CD14-positive monocyte (primary cell): ENCODE results near the gene TTC31. TPM values are rescaled to one million over a fixed set of nuclear protein-coding genes. Genes with fewer than 3 reads are reported as not detected.

ENCODE experiments used
- DNase-seq, 3 donors: peaks; one replicate each; pipeline ENCODE4 v3.0.0-alpha.2; 2011 to 2022
- H2AFZ ChIP-seq: 2 replicates; pipeline ENCODE4 v1.6.0; 2012; ENCODE audit warnings: mild to moderate bottlenecking, low read depth, low read length, inconsistent platforms; ENCODE audit not compliant: insufficient read depth, poor library complexity, severe bottlenecking
- H3K27ac ChIP-seq, 2 donors: 1 replicate in 1 of 2; 2 replicates in 1 of 2; pipeline ENCODE4 v1.5.1; 2012 to 2013; ENCODE audit warnings: low read length in 2 of 2, control low read depth in 1 of 2, inconsistent platforms in 1 of 2, low read depth in 1 of 2, mild to moderate bottlenecking in 1 of 2
- H3K27me3 ChIP-seq, 2 donors: one replicate each; pipeline versions ENCODE4 v1.6.0 to v1.6.1; 2011 to 2013; ENCODE audit warnings: low read length in 2 of 2; ENCODE audit not compliant: control insufficient read depth in 2 of 2, insufficient read depth in 2 of 2
- H3K36me3 ChIP-seq, 2 donors: replicated peaks in 1 of 2; 1 replicate in 1 of 2; 2 replicates in 1 of 2; pipeline versions ENCODE4 v1.5.1 to v1.6.1; 2012 to 2013; ENCODE audit warnings: low read length in 2 of 2, control low read depth in 1 of 2, inconsistent platforms in 1 of 2, mild to moderate bottlenecking in 1 of 2; ENCODE audit not compliant: insufficient read depth in 2 of 2, control insufficient read depth in 1 of 2
- H3K4me1 ChIP-seq, 2 donors: 1 replicate in 1 of 2; 2 replicates in 1 of 2; pipeline versions ENCODE4 v1.5.1 to v1.6.1; 2012 to 2013; ENCODE audit warnings: low read length in 2 of 2, control low read depth in 1 of 2, inconsistent platforms in 1 of 2, mild to moderate bottlenecking in 1 of 2, moderate library complexity in 1 of 2; ENCODE audit not compliant: insufficient read depth in 2 of 2, control insufficient read depth in 1 of 2
- H3K4me2 ChIP-seq: replicated peaks from 2 replicates; pipeline ENCODE3; 2012; ENCODE audit warnings: low read length, moderate library complexity, mild to moderate bottlenecking; ENCODE audit not compliant: poor library complexity, severe bottlenecking; ENCODE audit errors: extremely low read depth
- H3K4me3 ChIP-seq, 3 experiments: fragments of 200-600 bp in 1 of 3; sonication (generic) in 1 of 3; replicated peaks in 1 of 3; 1 replicate in 2 of 3; 2 replicates in 1 of 3; pipeline ENCODE4 v1.5.1; 2011 to 2013; ENCODE audit warnings: low read length in 3 of 3, mild to moderate bottlenecking in 3 of 3, control low read depth in 2 of 3, low read depth in 2 of 3, inconsistent platforms in 1 of 3, moderate library complexity in 1 of 3
- H3K79me2 ChIP-seq: 2 replicates; pipeline ENCODE4 v1.6.0; 2012; ENCODE audit warnings: mild to moderate bottlenecking, control low read depth, inconsistent platforms, low read length, moderate library complexity; ENCODE audit not compliant: insufficient read depth
- H3K9ac ChIP-seq: 2 replicates; pipeline ENCODE4 v1.6.0; 2017; ENCODE audit warnings: low read length, mild to moderate bottlenecking; ENCODE audit not compliant: insufficient read depth, poor library complexity, severe bottlenecking
- H3K9me3 ChIP-seq, 2 donors: replicated peaks in 1 of 2; 1 replicate in 1 of 2; 2 replicates in 1 of 2; pipeline versions ENCODE4 v1.5.1 to v1.6.1; 2012 to 2013; ENCODE audit warnings: low read length in 2 of 2, control low read depth in 1 of 2; ENCODE audit not compliant: control insufficient read depth in 1 of 2, insufficient read depth in 1 of 2
- H4K20me1 ChIP-seq: 2 replicates; pipeline ENCODE4 v1.6.0; 2012; ENCODE audit warnings: mild to moderate bottlenecking, low read length, control low read depth, moderate library complexity; ENCODE audit not compliant: insufficient read depth
- H3K27ac Mint-ChIP-seq, 7 donors: one replicate each; pipeline ENCODE4 v1.8.0; 2020; ENCODE audit warnings: mild to moderate bottlenecking in 7 of 7, mixed read lengths in 7 of 7, moderate library complexity in 6 of 7, inconsistent platforms in 2 of 7
- H3K27me3 Mint-ChIP-seq, 3 donors: one replicate each; pipeline ENCODE4 v1.8.0; 2021 to 2022; ENCODE audit warnings: low read depth in 3 of 3, mild to moderate bottlenecking in 3 of 3, mixed read lengths in 3 of 3, moderate library complexity in 3 of 3, inconsistent platforms in 1 of 3
- H3K36me3 Mint-ChIP-seq, 2 donors: one replicate each; pipeline ENCODE4 v1.8.0; 2020; ENCODE audit warnings: mixed read lengths in 2 of 2, inconsistent platforms in 1 of 2, mild to moderate bottlenecking in 1 of 2
- H3K4me1 Mint-ChIP-seq: one replicate; pipeline ENCODE4 v1.8.0; 2020; ENCODE audit warnings: mild to moderate bottlenecking, mixed read lengths
- H3K4me3 Mint-ChIP-seq, 2 donors: one replicate each; pipeline ENCODE4 v1.8.0; 2020; ENCODE audit warnings: mild to moderate bottlenecking in 2 of 2, mixed read lengths in 2 of 2, moderate library complexity in 1 of 2
- H3K9me3 Mint-ChIP-seq, 7 donors: one replicate each; pipeline ENCODE4 v1.8.0; 2020 to 2022; ENCODE audit warnings: mixed read lengths in 7 of 7, mild to moderate bottlenecking in 6 of 7, moderate library complexity in 6 of 7, inconsistent platforms in 2 of 7
- whole genome bisulfite sequencing: methylation state at CpG from one replicate; pipeline ENCODE4 v1.1.5; 2013; ENCODE audit warnings: missing lambda C conversion rate; ENCODE audit not compliant: insufficient coverage; 5-methylcytosine and 5-hydroxymethylcytosine counted together
- intact Hi-C, 2 donors: fragments of 100-400 bp; cut with micrococcal nuclease; formaldehyde crosslinking; loops; one replicate each; pipeline versions ENCODE4 v1.15.0 to v1.15.1; 2023
- polyA plus RNA-seq, 3 donors: library from polyadenylated mRNA; depleted of rRNA in 1 of 3; unstranded in 2 of 3; stranded (reverse) in 1 of 3; fragments of 300-500 nt in 2 of 3; fragments of >200 nt in 1 of 3; fragmentation: Illumina TruSeq in 2 of 3; gene quantifications; 1 replicate in 2 of 3; 2 replicates in 1 of 3; pipeline ENCODE4 v1.2.3, GENCODE V29; 2012 to 2021
- TF ChIP-seq, protein P1 (sequence below): fragments of 200-600 bp; IDR thresholded peaks from one replicate; pipeline ENCODE4 v1.8.0; 2022; ENCODE audit warnings: antibody characterized with exemption, mild to moderate bottlenecking

TTC31 gene
- polyA plus RNA-seq, 3 donors, result 19.6 to 46.5 (median 21.3) TPM

- peak overlapping the region; percentile 25 to 94 (median 79) for H3K27ac Mint-ChIP-seq
- Histone ChIP-seq H3K9me3 (peaks cover 0 to 7% of the 10 kb centered on the region in 2 donors), H2AFZ (no peak overlapping the region), H4K20me1 (no peaks in the 10 kb centered on the region), H3K4me3 (peak overlapping the region in 1 of 3 experiments; percentile 85), H3K4me1 (peaks cover 61 to 67% of the 10 kb centered on the region in 2 donors), H3K27me3 (peaks cover 25 to 46% of the 10 kb centered on the region in 2 donors), H3K36me3 (no peaks in the 10 kb centered on the region), H3K79me2 (peaks cover 28% of the 10 kb centered on the region), H3K4me2 (peak overlapping the region; percentile 96), H3K27ac (no peak overlapping the region), H3K9ac (no peak overlapping the region)
- H3K27me3 Mint-ChIP-seq, result peaks cover 40 to 57% (median 44%) of the 10 kb centered on the region in 3 donors
- H3K4me3 Mint-ChIP-seq, result peak overlapping the region; percentile 59 to 96
- H3K4me1 Mint-ChIP-seq, result peaks cover 63% of the 10 kb centered on the region
- WGBS, result no CpG with 5 or more reads among the region's 3 CpGs
- TF ChIP-seq, protein P1, sequence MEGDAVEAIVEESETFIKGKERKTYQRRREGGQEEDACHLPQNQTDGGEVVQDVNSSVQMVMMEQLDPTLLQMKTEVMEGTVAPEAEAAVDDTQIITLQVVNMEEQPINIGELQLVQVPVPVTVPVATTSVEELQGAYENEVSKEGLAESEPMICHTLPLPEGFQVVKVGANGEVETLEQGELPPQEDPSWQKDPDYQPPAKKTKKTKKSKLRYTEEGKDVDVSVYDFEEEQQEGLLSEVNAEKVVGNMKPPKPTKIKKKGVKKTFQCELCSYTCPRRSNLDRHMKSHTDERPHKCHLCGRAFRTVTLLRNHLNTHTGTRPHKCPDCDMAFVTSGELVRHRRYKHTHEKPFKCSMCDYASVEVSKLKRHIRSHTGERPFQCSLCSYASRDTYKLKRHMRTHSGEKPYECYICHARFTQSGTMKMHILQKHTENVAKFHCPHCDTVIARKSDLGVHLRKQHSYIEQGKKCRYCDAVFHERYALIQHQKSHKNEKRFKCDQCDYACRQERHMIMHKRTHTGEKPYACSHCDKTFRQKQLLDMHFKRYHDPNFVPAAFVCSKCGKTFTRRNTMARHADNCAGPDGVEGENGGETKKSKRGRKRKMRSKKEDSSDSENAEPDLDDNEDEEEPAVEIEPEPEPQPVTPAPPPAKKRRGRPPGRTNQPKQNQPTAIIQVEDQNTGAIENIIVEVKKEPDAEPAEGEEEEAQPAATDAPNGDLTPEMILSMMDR, result no peak
- H3K36me3 Mint-ChIP-seq, result peaks cover 37 to 46% of the 10 kb centered on the region in 2 donors
- intact Hi-C loops, result no loop called here
- peaks cover 0 to 10% (median 4%) of the 10 kb centered on the region in 7 donors for H3K9me3 Mint-ChIP-seq
- DNase-seq, result no peak
Observed at GRCh38 chr2:74504591-74504990, 21.7 kb downstream of the TTC31 start.

DNA sequence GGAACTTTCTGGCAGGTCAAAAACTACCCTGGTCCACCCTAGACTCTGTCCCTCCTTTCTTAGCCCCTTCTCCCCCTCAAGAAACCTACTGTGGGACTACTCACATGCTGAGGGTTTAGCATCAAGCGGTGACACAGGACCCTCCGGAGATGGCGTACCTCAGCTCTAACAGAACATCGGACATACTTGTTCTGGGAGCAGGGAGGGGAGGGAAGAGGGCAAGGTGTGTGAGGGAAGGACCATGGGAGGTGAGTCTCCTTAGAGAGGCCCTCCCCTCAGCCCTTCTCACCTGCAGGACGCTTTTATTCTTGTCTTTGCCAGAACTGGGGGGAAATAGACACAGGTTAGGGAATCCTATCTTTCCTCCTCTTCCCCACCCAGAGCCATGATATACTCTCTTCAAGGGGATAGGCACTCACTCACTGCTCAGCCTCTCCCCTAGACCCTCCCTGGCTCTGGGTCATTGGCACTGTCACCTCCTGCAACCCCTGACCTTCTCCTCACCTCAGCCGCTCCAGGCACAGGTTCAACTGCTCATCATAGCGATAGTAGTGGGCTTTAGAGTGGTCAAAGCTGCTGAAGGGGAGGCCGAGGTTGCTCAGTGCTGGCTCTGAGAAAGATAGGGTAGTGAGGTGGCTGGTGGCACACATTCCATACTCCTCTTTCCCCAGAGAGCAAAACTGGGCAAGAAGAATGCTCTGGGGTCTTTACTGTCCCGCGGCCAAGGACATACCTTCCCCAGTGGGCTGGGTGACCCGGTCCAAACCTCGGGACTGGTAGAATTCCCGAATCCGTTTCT lies 22.8 kb downstream of the TTC31 start:
- Mint-ChIP-seq H3K27ac (peak overlapping the region in 6 of 7 donors; percentile 18 to 100 (median 81)), H3K36me3 (peaks cover 28 to 47% of the 10 kb centered on the region in 2 donors), H3K4me1 (peaks cover 58% of the 10 kb centered on the region), H3K27me3 (peaks cover 38 to 57% (median 44%) of the 10 kb centered on the region in 3 donors), H3K9me3 (peaks cover 0 to 9% (median 4%) of the 10 kb centered on the region in 7 donors), H3K4me3 (peak overlapping the region; percentile 59 to 100)
- H3K9me3 ChIP-seq, result no peaks in the 10 kb centered on the region
- peak overlapping the region; percentile 96 for H3K4me2 ChIP-seq
- no peak overlapping the region for H2AFZ ChIP-seq
- H3K4me3 ChIP-seq, result peak overlapping the region in 1 of 3 experiments; percentile 88
- H3K79me2 ChIP-seq, result peaks cover 28% of the 10 kb centered on the region
- no peaks in the 10 kb centered on the region for H3K36me3 ChIP-seq
- peak overlapping the region; percentile 95 to 98 for H3K27ac ChIP-seq
- intact Hi-C loops, result no loop called here
- no peaks in the 10 kb centered on the region for H4K20me1 ChIP-seq
- H3K27me3 ChIP-seq, result peaks cover 25 to 46% of the 10 kb centered on the region in 2 donors
- DNase-seq, result no peak
- no peak overlapping the region for H3K9ac ChIP-seq
- 100% methylated on average over 3 of the region's 14 CpGs for WGBS
- peaks cover 57 to 63% of the 10 kb centered on the region in 2 donors for H3K4me1 ChIP-seq
- TF ChIP-seq, protein P1, result no peak
